Neural crest cell (in vitro differentiated cells): Measurements from ENCODE around the gene GLDN. TPM values are rescaled to one million over a fixed set of nuclear protein-coding genes. Genes with fewer than 3 reads are reported as not detected.

ENCODE experiments used
- DNase-seq: peaks from one replicate; pipeline ENCODE4 v3.0.0; 2021; ENCODE audit warnings: low read depth, mixed read lengths, low spot score
- H3K27ac Mint-ChIP-seq: one replicate; pipeline ENCODE4 v1.8.0; 2021; ENCODE audit warnings: mild to moderate bottlenecking, mixed read lengths; ENCODE audit not compliant: unreplicated experiment
- H3K27me3 Mint-ChIP-seq: 2 replicates; pipeline ENCODE4 v1.8.0; 2021; ENCODE audit warnings: low read depth, mild to moderate bottlenecking, mixed read lengths
- H3K36me3 Mint-ChIP-seq: 2 replicates; pipeline ENCODE4 v1.8.0; 2021; ENCODE audit warnings: low read depth, mild to moderate bottlenecking, mixed read lengths
- H3K4me1 Mint-ChIP-seq: 2 replicates; pipeline ENCODE4 v1.8.0; 2021; ENCODE audit warnings: mixed read lengths
- H3K4me3 Mint-ChIP-seq: one replicate; pipeline ENCODE4 v1.8.0; 2021; ENCODE audit warnings: mild to moderate bottlenecking, mixed read lengths
- H3K9me3 Mint-ChIP-seq: 2 replicates; pipeline ENCODE4 v1.8.0; 2021; ENCODE audit warnings: mixed read lengths
- CTCF ChIP-seq: fragments of 200-600 bp; sonication (generic); conservative IDR thresholded peaks from 2 replicates; pipeline ENCODE4 v1.5.0; 2021; ENCODE audit warnings: antibody characterized with exemption, mild to moderate bottlenecking
- total RNA-seq: library from RNA; stranded (reverse); gene quantifications from 2 replicates; pipeline ENCODE4 v1.2.1, GENCODE V29; 2021

Gene GLDN
- total RNA-seq, 1 donor from 2014 or later: 2.4 TPM

- Mint-ChIP-seq H3K4me1 (no peaks in the 10 kb centered on the region), H3K27me3 (peaks cover 49% of the 10 kb centered on the region), H3K36me3 (no peaks in the 10 kb centered on the region), H3K27ac (no peak within 1 kb of the TSS), H3K9me3 (peaks cover 4% of the 10 kb centered on the region), H3K4me3 (no peak within 1 kb of the TSS)
- DNase-seq: no peak
- no peak for TF ChIP-seq CTCF
Measured at GRCh38 chr15:51338496-51338895, 3.0 kb upstream of the GLDN start, which contains the start of gene CYP19A1. CYP19A1 (minus strand) TSS chr15:51338596; CDS start chr15:51242912, 95,684 bp downstream.

- H3K27ac Mint-ChIP-seq: no peak overlapping the region
- DNase-seq: no peak
- peaks cover 4% of the 10 kb centered on the region for H3K9me3 Mint-ChIP-seq
- H3K27me3 Mint-ChIP-seq: peaks cover 60% of the 10 kb centered on the region
- H3K4me3 Mint-ChIP-seq: peak overlapping the region; percentile 75
- H3K36me3 Mint-ChIP-seq: no peaks in the 10 kb centered on the region
- H3K4me1 Mint-ChIP-seq: no peaks in the 10 kb centered on the region
- no peak for TF ChIP-seq CTCF
Measured at GRCh38 chr15:51342227-51342999, 958 bp downstream of the GLDN start.

GRCh38 chr15:51343466-51343865, 2.0 kb downstream of the GLDN start:
- Mint-ChIP-seq H3K36me3 (no peaks in the 10 kb centered on the region), H3K27me3 (peaks cover 59% of the 10 kb centered on the region), H3K27ac (no peak overlapping the region), H3K9me3 (peaks cover 3% of the 10 kb centered on the region), H3K4me1 (no peaks in the 10 kb centered on the region), H3K4me3 (peak overlapping the region; percentile 25)
- DNase-seq: no peak
- no peak for TF ChIP-seq CTCF

- Mint-ChIP-seq H3K9me3 (no peaks in the 10 kb centered on the region), H3K27me3 (peaks cover 37% of the 10 kb centered on the region), H3K4me1 (peaks cover 9% of the 10 kb centered on the region), H3K36me3 (no peaks in the 10 kb centered on the region), H3K27ac (no peak overlapping the region), H3K4me3 (no peak overlapping the region)
- no peak for DNase-seq
- no peak for TF ChIP-seq CTCF
Measured at GRCh38 chr15:51346136-51346535, 4.7 kb downstream of the GLDN start.

GRCh38 chr15:51348688-51349087, 7.2 kb downstream of the GLDN start:
- Mint-ChIP-seq H3K9me3 (no peaks in the 10 kb centered on the region), H3K27ac (peak overlapping the region; percentile 38), H3K4me1 (peaks cover 9% of the 10 kb centered on the region), H3K36me3 (no peaks in the 10 kb centered on the region), H3K4me3 (no peak overlapping the region), H3K27me3 (peaks cover 14% of the 10 kb centered on the region)
- TF ChIP-seq CTCF: no peak
- no peak for DNase-seq
